Measurements from ENCODE around the gene RCL1.

The RCL1 gene

DNA sequence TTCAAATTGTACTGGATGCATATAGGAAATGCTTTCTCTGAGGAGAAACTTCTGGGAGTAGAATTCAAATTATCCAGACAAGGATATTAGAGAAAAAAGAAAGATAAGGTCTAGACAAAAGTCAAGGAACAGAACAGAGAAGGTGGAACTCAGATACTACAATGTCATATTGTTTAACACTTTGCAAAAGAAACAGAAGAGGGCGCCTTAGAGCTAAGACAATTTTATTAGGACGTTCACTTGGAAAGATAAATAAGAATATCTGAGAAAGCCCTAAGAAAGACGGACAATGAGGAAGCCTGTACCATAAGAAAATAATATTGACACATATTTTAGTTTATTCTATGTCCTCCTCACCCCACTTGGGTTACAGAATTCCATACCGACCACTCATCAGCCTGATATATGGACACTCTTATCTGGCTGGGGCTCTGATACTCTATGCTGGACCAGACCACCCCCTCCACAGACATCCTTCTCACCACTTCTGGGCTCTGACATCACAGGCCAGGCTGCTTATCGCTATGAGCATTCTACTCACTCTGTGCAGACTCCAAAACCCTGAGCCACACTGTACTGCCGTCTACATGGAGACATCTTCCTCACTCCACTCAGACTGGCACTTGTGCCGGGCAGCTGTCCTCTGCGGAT lies 42.6 kb upstream of the RCL1 start:
- no peak for TF ChIP-seq FOXP2 (optimal IDR thresholded peaks at IDR 0.05; ENCODE audit: borderline replicate concordance, extremely low read depth, extremely low read length, insufficient read depth)
- TF ChIP-seq, protein P1, sequence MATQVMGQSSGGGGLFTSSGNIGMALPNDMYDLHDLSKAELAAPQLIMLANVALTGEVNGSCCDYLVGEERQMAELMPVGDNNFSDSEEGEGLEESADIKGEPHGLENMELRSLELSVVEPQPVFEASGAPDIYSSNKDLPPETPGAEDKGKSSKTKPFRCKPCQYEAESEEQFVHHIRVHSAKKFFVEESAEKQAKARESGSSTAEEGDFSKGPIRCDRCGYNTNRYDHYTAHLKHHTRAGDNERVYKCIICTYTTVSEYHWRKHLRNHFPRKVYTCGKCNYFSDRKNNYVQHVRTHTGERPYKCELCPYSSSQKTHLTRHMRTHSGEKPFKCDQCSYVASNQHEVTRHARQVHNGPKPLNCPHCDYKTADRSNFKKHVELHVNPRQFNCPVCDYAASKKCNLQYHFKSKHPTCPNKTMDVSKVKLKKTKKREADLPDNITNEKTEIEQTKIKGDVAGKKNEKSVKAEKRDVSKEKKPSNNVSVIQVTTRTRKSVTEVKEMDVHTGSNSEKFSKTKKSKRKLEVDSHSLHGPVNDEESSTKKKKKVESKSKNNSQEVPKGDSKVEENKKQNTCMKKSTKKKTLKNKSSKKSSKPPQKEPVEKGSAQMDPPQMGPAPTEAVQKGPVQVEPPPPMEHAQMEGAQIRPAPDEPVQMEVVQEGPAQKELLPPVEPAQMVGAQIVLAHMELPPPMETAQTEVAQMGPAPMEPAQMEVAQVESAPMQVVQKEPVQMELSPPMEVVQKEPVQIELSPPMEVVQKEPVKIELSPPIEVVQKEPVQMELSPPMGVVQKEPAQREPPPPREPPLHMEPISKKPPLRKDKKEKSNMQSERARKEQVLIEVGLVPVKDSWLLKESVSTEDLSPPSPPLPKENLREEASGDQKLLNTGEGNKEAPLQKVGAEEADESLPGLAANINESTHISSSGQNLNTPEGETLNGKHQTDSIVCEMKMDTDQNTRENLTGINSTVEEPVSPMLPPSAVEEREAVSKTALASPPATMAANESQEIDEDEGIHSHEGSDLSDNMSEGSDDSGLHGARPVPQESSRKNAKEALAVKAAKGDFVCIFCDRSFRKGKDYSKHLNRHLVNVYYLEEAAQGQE (IDR thresholded peaks at IDR 0.05; ENCODE audit: insufficient read depth in 1 of 2, low read depth in 2 of 2, low read length in 2 of 2), result no peak
- TF ChIP-seq SIN3A (IDR thresholded peaks at IDR 0.05; ENCODE audit: borderline replicate concordance, insufficient read depth, low read length), result no peak
- TF ChIP-seq TAF1 (IDR thresholded peaks at IDR 0.05; ENCODE audit: borderline replicate concordance, insufficient read depth, low read length), result no peak
- no peak for TF ChIP-seq POLR2AphosphoS5 (IDR thresholded peaks at IDR 0.05; ENCODE audit: low read depth, low read length)

DNA sequence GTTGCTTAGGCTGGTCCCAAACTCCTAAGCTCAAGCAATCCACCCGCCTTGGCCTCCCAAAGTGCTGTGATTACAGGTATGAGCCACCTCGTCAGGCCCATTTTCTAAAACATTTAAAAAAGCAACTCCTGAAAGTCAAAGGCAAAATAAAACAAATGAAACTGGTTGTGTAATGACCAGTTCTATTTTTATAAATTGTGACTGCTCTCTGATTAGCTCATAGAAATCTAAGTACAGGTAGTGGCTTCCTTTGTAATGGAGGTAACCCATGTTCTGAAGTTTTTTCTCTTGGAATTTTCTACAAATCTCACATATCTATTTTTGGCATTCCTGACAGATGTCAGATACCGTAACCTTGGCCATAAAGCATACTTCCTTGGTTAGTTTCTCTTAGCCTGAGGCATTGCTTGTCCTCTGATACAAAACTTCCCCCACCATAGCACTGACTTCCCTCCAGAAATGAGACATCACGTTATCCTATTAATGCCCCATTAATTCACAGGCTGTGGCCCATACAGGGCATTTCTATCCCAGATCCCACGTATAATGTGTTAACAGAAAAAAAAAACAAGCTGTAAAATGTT lies 37.6 kb upstream of the RCL1 start:
- no peak for TF ChIP-seq FOXP2 (optimal IDR thresholded peaks at IDR 0.05; ENCODE audit: borderline replicate concordance, extremely low read depth, extremely low read length, insufficient read depth)

GRCh38 chr9:4756420-4756819 lies 36.3 kb upstream of the RCL1 start:
- TF ChIP-seq SIN3A (IDR thresholded peaks at IDR 0.05; ENCODE audit: borderline replicate concordance, insufficient read depth, low read length), result no peak
- TF ChIP-seq, protein P1 (IDR thresholded peaks at IDR 0.05; ENCODE audit: insufficient read depth in 1 of 2, low read depth in 2 of 2, low read length in 2 of 2), result no peak
- TF ChIP-seq FOXP2 (optimal IDR thresholded peaks at IDR 0.05; ENCODE audit: borderline replicate concordance, extremely low read depth, extremely low read length, insufficient read depth), result no peak
- no peak for TF ChIP-seq POLR2AphosphoS5 (IDR thresholded peaks at IDR 0.05; ENCODE audit: low read depth, low read length)
- no peak for TF ChIP-seq TAF1 (IDR thresholded peaks at IDR 0.05; ENCODE audit: borderline replicate concordance, insufficient read depth, low read length)

- TF ChIP-seq TAF1 (IDR thresholded peaks at IDR 0.05; ENCODE audit: borderline replicate concordance, insufficient read depth, low read length) (no peak), FOXP2 (optimal IDR thresholded peaks at IDR 0.05; ENCODE audit: borderline replicate concordance, extremely low read depth, extremely low read length, insufficient read depth) (no peak), POLR2AphosphoS5 (IDR thresholded peaks at IDR 0.05; ENCODE audit: low read depth, low read length) (no peak)
- TF ChIP-seq, protein P1 (IDR thresholded peaks at IDR 0.05; ENCODE audit: insufficient read depth in 1 of 2, low read depth in 2 of 2, low read length in 2 of 2), result no peak
These were observed 32.6 kb upstream of the RCL1 start for GRCh38 chr9:4760122-4760521.

- TF ChIP-seq FOXP2 (optimal IDR thresholded peaks at IDR 0.05; ENCODE audit: borderline replicate concordance, extremely low read depth, extremely low read length, insufficient read depth) (no peak), SIN3A (IDR thresholded peaks at IDR 0.05; ENCODE audit: borderline replicate concordance, insufficient read depth, low read length) (no peak), POLR2AphosphoS5 (IDR thresholded peaks at IDR 0.05; ENCODE audit: low read depth, low read length) (no peak), TAF1 (IDR thresholded peaks at IDR 0.05; ENCODE audit: borderline replicate concordance, insufficient read depth, low read length) (no peak)
- TF ChIP-seq, protein P1 (IDR thresholded peaks at IDR 0.05; ENCODE audit: insufficient read depth in 1 of 2, low read depth in 2 of 2, low read length in 2 of 2), result no peak
These were observed 30.4 kb upstream of the RCL1 start for GRCh38 chr9:4762108-4762885.

Data from PFSK-1 (cell line).